Activated T-helper 2 cell treated with anti-CD3 and anti-CD28 coated beads, Interferon-gamma antibody, Interleukin-2, Interleukin-4, amounts not matched to agents 10 μg/mL and 5 μg/mL and 100 μg/mL, durations not matched to agents 14 hours and 24 hours and 36 hours (primary cell): ENCODE results near the gene CD48. TPM values are rescaled to one million over a fixed set of nuclear protein-coding genes. Genes with fewer than 3 reads are reported as not detected.
A peak's percentile ranks its signal among the peaks of the same experiment; 100 is the strongest.
"Not testable (repeated sequence)": the region's sequence is repeated elsewhere in the genome, so short reads cannot be mapped to it uniquely, and the experiment has no call there.

Experiments
- DNase-seq: peaks from one replicate; pipeline ENCODE4 v3.0.0; 2021; ENCODE audit warnings: low spot score
- H3K27ac Mint-ChIP-seq: one replicate; pipeline ENCODE4 v1.8.0; 2021; ENCODE audit warnings: mixed read lengths
- H3K27me3 Mint-ChIP-seq: one replicate; pipeline ENCODE4 v1.8.0; 2021; ENCODE audit warnings: low read depth, mixed read lengths
- H3K36me3 Mint-ChIP-seq: one replicate; pipeline ENCODE4 v1.8.0; 2021; ENCODE audit warnings: low read depth, mixed read lengths
- H3K4me1 Mint-ChIP-seq: one replicate; pipeline ENCODE4 v1.8.0; 2021; ENCODE audit warnings: low read depth, mixed read lengths
- H3K4me3 Mint-ChIP-seq: one replicate; pipeline ENCODE4 v1.8.0; 2021; ENCODE audit warnings: low read depth, mild to moderate bottlenecking, moderate library complexity, mixed read lengths
- H3K9me3 Mint-ChIP-seq: one replicate; pipeline ENCODE4 v1.8.0; 2021; ENCODE audit warnings: mixed read lengths
- intact Hi-C: fragments of 100-400 bp; cut with micrococcal nuclease; formaldehyde crosslinking; loops from one replicate; pipeline ENCODE4 v1.15.1; 2023
- total RNA-seq: library from RNA; stranded (reverse); gene quantifications from 2 replicates; pipeline ENCODE4 v1.2.3, GENCODE V29; 2022

The CD48 gene
- total RNA-seq, 1 donor from 2014 or later, result 101 TPM

DNA sequence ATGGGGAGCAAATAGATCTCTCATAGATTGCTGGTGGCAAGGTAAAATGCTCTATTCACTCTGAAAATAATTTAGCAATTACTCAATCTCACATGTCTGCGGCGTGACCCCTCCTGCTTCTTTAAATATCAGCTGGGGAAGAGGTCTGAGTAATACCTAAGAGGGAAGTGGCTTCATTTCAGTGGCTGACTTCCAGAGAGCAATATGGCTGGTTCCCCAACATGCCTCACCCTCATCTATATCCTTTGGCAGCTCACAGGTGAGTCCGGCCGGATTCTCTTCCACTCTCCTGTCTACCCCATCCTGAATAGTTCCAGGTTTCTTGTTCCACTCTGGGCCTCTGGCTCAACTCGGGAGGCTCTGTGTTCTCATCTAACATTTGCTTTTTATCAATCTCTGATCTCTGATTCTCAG, 27.5 kb upstream of the CD48 start, which contains the start of gene SLAMF7:
SLAMF7 (plus strand) TSS at position 150 of the 414 bp plus-strand sequence; CDS start at position 205, 55 bp downstream.
- intact Hi-C loops, result no loop called here
- peak within 1 kb of the TSS; percentile 50 for H3K27ac Mint-ChIP-seq
- H3K36me3 Mint-ChIP-seq, result peaks cover 43% of the 10 kb centered on the region
- peaks cover 57% of the 10 kb centered on the region for H3K4me1 Mint-ChIP-seq
- no peak for DNase-seq
- peak within 1 kb of the TSS; percentile 55 for H3K4me3 Mint-ChIP-seq
- H3K9me3 Mint-ChIP-seq, result peaks cover 38% of the 10 kb centered on the region
- no peaks in the 10 kb centered on the region for H3K27me3 Mint-ChIP-seq

DNA sequence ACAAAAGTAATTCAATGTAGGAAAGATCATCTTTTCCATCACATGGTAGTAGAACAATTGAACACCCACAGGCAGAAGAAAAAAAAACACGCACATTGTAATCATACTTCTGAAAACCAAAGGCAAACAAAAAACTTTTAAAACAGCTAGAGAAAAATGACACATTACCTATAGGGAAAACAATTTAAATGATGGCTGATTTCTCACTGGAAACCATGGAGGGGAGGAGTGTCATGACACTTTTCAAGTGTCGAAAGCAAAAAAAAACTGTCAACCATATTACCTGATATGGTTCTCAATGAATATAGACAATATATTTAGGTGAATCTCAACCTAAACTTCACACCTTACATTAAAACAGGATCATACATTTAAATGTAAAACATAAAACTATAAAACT, 26.6 kb upstream of the CD48 start:
- peaks cover 47% of the 10 kb centered on the region for H3K36me3 Mint-ChIP-seq
- H3K4me3 Mint-ChIP-seq, result no peak overlapping the region
- no peak for DNase-seq
- H3K9me3 Mint-ChIP-seq, result peaks cover 46% of the 10 kb centered on the region
- intact Hi-C loops, result no loop called here
- no peaks in the 10 kb centered on the region for H3K27me3 Mint-ChIP-seq
- H3K4me1 Mint-ChIP-seq, result peaks cover 57% of the 10 kb centered on the region
- peak overlapping the region; percentile 28 for H3K27ac Mint-ChIP-seq

DNA sequence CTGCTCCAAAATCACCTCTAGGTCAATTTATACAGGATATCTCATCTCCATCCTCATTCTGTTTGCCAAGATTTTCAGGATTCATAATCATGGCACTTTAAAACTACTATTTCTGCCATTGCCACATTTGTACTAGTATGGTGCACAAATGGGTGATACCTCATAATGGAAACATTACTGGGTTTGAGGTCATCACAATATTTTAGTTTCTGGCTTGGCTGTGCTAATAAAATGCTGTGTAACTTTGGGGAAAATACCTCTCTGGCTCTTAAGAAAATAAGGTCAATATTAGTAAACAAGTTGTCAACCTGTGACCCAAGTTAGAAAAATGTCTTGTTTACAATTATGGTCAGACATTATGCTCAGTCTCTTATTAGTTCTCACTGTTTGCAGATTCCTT, 22.7 kb upstream of the CD48 start:
- intact Hi-C loops, result no loop called here
- no peak for DNase-seq
- Mint-ChIP-seq H3K9me3 (peaks cover 64% of the 10 kb centered on the region), H3K27ac (peak overlapping the region; percentile 79), H3K36me3 (peaks cover 55% of the 10 kb centered on the region), H3K27me3 (no peaks in the 10 kb centered on the region), H3K4me3 (no peak overlapping the region), H3K4me1 (peaks cover 46% of the 10 kb centered on the region)

DNA sequence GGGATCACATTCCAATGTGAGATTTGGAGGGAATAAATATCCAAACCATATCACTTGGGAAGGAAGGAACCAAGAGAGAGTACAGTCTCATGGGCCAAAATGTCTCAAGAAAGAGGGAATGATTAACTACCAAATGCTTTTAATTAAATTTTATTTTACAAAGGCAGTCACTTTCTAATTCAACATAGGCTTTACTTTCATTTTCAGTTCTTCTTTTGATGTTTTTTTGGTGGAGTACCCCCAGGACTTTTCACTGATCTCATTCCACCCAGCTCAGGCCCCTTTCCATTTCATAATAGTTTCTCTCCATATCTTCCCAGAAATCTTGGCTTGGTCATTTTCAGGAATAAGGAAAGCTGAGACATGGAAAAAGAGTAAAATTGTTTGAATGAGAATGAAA, 22.3 kb upstream of the CD48 start:
- H3K27me3 Mint-ChIP-seq, result no peaks in the 10 kb centered on the region
- intact Hi-C loops, result no loop called here
- DNase-seq, result no peak
- no peak overlapping the region for H3K4me3 Mint-ChIP-seq
- peaks cover 55% of the 10 kb centered on the region for H3K36me3 Mint-ChIP-seq
- H3K27ac Mint-ChIP-seq, result peak overlapping the region; percentile 79
- peaks cover 64% of the 10 kb centered on the region for H3K9me3 Mint-ChIP-seq
- peaks cover 42% of the 10 kb centered on the region for H3K4me1 Mint-ChIP-seq

DNA sequence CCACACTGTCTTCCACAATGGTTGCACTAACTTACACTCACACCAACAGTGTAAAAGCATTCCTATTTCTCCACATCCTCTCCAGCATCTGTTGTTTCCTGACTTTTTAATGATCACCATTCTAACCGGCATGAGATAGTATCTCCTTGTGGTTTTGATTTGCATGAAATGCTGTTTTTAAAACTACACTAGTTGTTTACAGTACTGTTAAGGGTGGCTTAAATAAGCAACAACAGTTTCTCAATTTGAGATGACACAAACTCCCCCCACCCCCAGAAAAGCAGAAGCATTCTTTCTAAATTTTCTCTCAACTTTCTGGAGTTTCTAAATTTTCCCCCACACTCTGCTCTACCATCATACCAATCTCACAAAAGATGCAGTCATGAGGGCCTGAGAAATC, 20.4 kb upstream of the CD48 start:
- Mint-ChIP-seq H3K4me1 (peaks cover 33% of the 10 kb centered on the region), H3K9me3 (peaks cover 52% of the 10 kb centered on the region), H3K4me3 (no peak overlapping the region), H3K27ac (peak overlapping the region; percentile 20), H3K36me3 (peaks cover 50% of the 10 kb centered on the region), H3K27me3 (no peaks in the 10 kb centered on the region)
- intact Hi-C loops, result no loop called here
- no peak for DNase-seq

DNA sequence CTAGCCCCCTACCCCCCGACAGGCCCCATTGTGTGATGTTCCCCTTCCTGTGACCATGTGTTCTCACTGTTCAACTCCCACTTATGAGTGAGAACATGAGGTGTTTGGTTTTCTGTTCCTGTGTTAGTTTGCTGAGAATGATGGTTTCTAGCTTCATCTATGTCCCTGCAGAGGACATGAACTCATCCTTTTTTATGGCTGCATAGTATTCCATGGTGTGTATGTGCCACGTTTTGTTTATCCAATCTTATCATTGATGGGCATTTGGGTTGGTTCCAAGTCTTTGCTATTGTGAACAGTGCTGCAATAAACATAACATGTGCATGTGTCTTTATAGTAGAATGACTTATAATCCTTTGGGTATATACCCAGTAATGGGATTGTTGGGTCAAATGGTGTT, 19.9 kb upstream of the CD48 start:
- H3K27me3 Mint-ChIP-seq, H3K27ac Mint-ChIP-seq, H3K4me3 Mint-ChIP-seq, intact Hi-C loops, DNase-seq: not testable (repeated sequence)
- H3K4me1 Mint-ChIP-seq, result peaks cover 33% of the 10 kb centered on the region
- peaks cover 48% of the 10 kb centered on the region for H3K9me3 Mint-ChIP-seq
- H3K36me3 Mint-ChIP-seq, result peaks cover 46% of the 10 kb centered on the region

DNA sequence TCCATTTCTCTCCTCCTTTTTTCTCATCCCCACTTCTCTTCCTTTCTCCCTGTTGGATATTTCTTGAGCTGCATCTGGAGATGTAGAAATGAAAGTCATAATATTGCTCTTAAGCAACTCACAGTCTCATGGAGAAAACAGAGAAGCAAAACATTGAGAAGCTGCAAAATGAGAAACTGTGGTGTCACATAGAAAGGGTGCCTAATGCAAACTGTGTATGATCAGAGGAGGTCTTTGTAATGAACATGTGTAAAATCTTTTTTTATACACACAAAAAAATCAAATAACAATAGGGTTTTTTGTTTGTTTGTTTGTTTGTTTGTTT, 15.7 kb upstream of the CD48 start:
- intact Hi-C loops, result loop anchor here (1.0 to 2.0 kb wide), 4 partner anchors 41 to 150 kb away; no protein-coding TSS in a partner anchor
- Mint-ChIP-seq H3K27ac (no peak overlapping the region), H3K4me1 (peaks cover 34% of the 10 kb centered on the region), H3K4me3 (no peak overlapping the region), H3K36me3 (peaks cover 5% of the 10 kb centered on the region), H3K27me3 (no peaks in the 10 kb centered on the region), H3K9me3 (peaks cover 8% of the 10 kb centered on the region)
- no peak for DNase-seq

DNA sequence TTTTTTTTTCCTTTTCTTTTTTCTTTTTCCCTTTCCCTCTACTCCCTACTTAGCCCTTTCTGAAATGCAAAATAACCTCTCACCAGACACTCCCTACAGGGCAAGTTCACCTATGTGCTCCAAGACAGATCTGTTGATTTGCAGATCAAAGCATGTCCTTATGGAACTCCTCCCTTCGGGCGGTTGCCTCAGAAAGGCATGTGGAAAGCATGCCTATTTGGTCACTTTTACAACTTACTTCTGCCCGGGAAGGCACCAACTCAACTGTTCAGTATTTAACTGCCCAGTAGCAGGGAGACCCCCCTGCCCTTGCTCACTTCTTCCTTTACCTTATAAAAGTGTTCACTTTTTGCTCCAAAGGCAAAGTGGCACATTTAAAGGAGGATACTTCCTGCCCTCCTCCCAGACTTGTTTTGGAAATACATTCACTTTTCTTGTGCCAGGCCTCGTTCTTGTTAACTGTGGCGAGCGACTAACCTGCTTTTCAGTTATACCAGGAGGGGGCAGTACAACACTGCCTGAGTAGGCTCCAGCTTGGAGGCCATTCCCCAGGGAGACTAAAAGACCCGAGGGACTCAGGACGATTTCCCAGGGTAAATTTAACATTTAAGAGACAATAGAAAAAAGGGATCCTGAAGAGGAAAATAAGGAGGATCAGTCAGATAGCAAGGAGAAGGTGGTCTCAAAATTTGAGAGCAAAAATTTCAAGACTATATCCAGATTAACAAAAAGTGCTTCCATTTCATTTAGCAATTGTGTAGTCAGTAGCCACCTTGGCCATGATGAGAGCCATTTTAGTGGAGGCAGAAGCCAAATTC, 15.1 kb upstream of the CD48 start:
- H3K4me3 Mint-ChIP-seq, result no peak overlapping the region
- peak; percentile 54 for DNase-seq

DNA sequence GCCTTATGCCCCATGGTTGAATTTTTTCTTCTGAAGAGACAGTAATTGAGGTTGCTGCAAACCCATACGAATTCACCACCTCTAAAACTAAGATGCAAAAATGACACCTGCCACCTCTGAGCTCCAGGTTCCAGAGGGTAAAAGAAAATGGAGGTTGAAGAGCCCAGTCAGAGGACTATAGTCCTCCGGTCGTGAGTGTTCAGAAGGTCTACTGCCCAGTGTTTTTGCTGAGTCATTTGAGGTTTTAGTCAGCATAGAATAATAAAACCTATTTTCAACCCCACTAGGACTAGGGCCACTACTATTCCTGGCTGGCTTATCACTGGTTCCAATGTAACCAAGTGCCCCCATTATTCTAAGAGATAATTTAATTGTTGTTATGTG, 14.5 kb upstream of the CD48 start:
- Mint-ChIP-seq H3K27ac (no peak overlapping the region), H3K27me3 (no peaks in the 10 kb centered on the region)
- intact Hi-C loops, result loop anchor here (1.0 to 2.0 kb wide), 4 partner anchors 9 to 225 kb away; no protein-coding TSS in a partner anchor

More for the DNA sequence above, 15.1 kb upstream of the CD48 start:
- intact Hi-C loops, result loop anchor here (1.0 to 2.0 kb wide), 6 partner anchors 9 to 225 kb away; no protein-coding TSS in a partner anchor
- Mint-ChIP-seq H3K27me3 (no peaks in the 10 kb centered on the region), H3K27ac (no peak overlapping the region), H3K9me3 (peaks cover 3% of the 10 kb centered on the region), H3K36me3 (no peaks in the 10 kb centered on the region), H3K4me1 (peaks cover 30% of the 10 kb centered on the region)

DNA sequence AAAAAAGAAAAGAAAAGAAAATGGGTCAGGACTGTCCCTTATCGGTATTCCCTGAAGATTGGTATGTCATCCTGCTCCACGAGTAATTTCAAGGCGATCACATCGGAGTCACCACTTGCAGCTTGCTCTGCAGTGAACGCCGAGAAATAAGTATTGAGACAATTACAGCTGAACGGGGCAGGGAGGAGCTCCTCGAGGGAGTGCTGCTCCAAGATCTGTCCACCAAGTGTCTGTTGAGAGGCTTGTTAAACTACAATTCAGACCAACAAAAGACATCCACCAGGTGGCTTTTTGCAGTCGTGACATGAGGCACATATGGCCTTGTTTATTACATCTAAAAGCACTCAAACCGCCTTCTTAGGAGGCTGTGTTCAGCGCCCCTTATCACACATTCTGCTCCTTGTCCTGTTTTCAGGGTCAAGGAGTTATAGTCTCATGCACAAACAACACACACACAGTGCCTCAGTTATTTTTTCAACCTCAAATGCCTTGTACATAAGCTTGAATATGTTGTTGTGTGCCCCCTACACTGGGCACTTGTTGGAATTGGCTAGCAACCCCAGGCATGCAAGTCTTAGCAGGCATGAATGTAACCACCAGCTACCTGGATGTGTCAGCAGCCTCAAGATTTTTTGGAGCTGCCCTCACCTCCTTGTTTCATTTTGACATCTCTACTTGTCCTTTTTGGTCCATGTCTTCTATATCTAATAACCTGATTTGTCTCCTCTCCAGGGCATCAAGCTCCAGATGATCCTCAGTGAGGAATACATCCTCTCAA, 13.0 kb upstream of the CD48 start:
- Mint-ChIP-seq H3K9me3 (no peaks in the 10 kb centered on the region), H3K27ac (no peak overlapping the region), H3K36me3 (no peaks in the 10 kb centered on the region), H3K27me3 (no peaks in the 10 kb centered on the region), H3K4me3 (no peak overlapping the region), H3K4me1 (peaks cover 34% of the 10 kb centered on the region)
- intact Hi-C loops, result no loop called here
- no peak for DNase-seq

More for the DNA sequence above, 14.5 kb upstream of the CD48 start:
- no peak overlapping the region for H3K4me3 Mint-ChIP-seq
- no peaks in the 10 kb centered on the region for H3K36me3 Mint-ChIP-seq
- DNase-seq, result no peak
- no peaks in the 10 kb centered on the region for H3K9me3 Mint-ChIP-seq
- peaks cover 28% of the 10 kb centered on the region for H3K4me1 Mint-ChIP-seq

DNA sequence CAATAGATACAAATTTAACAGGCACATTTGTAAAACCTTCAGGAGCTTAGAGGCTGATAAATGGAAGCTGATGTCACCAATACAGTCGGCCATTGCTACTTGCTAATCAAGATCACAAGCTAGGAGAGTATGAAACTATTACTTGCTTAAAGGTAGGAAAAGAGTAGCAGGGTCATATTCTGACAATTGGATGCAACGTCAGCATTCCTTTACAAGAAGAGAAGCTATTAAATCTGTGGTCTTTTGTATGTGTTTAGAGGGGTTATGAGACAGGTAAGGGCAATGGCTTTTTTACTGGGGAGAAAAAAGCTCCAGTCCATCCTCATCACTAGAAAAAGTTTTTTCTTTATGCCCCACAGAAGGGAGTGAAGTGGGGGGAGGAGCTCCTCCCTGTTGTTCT, 11.7 kb upstream of the CD48 start:
- Mint-ChIP-seq H3K27me3 (no peaks in the 10 kb centered on the region), H3K4me3 (no peak overlapping the region), H3K36me3 (no peaks in the 10 kb centered on the region), H3K27ac (no peak overlapping the region), H3K4me1 (peaks cover 36% of the 10 kb centered on the region), H3K9me3 (no peaks in the 10 kb centered on the region)
- intact Hi-C loops, result no loop called here
- no peak for DNase-seq

DNA sequence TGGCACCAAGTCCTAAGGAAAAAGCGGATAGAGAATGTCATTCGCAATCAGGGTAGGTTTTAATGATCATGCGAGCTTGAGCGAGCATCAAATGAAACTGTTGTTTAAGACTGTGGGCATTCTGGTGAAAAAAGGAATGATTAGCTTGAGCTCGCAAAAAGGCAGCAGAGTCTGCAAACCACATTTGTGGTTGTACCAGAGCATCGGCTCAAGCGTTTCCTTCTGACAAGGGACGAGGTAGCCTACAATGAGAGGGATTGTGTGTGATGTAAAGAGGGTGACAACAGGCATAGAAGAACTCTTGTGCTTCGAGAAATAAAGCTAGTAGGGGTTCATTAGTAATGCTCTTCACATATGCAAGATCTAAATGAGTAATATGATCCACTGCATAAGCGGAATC, 11.1 kb upstream of the CD48 start:
- H3K27ac Mint-ChIP-seq, result no peak overlapping the region
- no peaks in the 10 kb centered on the region for H3K27me3 Mint-ChIP-seq
- H3K36me3 Mint-ChIP-seq, result no peaks in the 10 kb centered on the region
- peaks cover 37% of the 10 kb centered on the region for H3K4me1 Mint-ChIP-seq
- H3K4me3 Mint-ChIP-seq, result no peak overlapping the region
- intact Hi-C loops, result no loop called here
- H3K9me3 Mint-ChIP-seq, result no peaks in the 10 kb centered on the region
- no peak for DNase-seq

DNA sequence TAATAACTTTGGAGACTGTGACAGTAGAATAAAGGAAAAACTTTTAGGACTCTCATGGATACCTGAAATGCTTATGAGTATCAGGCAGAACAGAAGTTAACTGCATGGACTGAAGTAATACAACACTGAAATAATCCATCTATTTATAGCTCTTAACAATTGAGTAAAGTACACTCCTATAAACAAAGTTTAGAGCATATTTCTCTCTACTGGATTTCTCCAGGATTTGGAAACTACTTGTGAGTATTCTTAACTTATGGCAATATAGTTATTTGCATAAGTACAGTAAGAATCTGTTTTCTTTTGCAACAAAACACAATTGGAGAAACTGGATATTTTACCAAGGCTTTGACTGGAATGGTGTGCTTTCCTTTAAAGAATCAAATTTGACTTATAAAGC, 9.9 kb upstream of the CD48 start:
- no peaks in the 10 kb centered on the region for H3K36me3 Mint-ChIP-seq
- intact Hi-C loops, result no loop called here
- DNase-seq, result no peak
- no peaks in the 10 kb centered on the region for H3K9me3 Mint-ChIP-seq
- no peak overlapping the region for H3K4me3 Mint-ChIP-seq
- H3K27ac Mint-ChIP-seq, result no peak overlapping the region
- no peaks in the 10 kb centered on the region for H3K27me3 Mint-ChIP-seq
- H3K4me1 Mint-ChIP-seq, result peaks cover 50% of the 10 kb centered on the region
